ENCODE data around the gene KRTAP5-10.
"Not testable (repeated sequence)": the region's sequence is repeated elsewhere in the genome, so short reads cannot be mapped to it uniquely, and the experiment has no call there.

Gene KRTAP5-10

GRCh38 chr11:71540521-71541304 lies 24.6 kb upstream of the KRTAP5-10 start:
- in situ Hi-C loops (cut with MboI; ENCODE audit: low pct_unique_long_range_greater_than_20kb, low sequenced_read_pairs); DNase-seq: not testable (repeated sequence)

DNA sequence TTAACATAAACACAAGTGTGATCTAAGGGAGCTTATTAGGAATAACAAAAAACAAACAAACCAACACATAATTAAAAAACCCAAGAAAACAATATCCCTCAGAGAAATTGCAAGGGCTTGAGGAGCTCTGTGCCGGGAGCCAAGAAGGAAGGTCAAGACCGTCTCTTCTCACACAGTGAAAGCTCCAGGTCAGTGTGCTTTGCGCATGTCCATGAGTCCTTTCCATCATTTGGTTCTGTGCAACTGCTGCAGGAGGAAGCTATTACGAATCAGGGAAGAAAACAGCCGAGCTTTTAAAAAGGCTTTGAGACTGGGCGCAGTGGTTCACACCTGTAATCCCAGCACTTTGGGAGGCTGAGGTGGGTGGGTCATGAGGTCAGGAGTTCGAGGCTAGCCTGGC lies 23.0 kb upstream of the KRTAP5-10 start:
- DNase-seq = no peak
- in situ Hi-C loops (cut with MboI; ENCODE audit: low pct_unique_long_range_greater_than_20kb, low sequenced_read_pairs) = no loop called here

GRCh38 chr11:71542879-71543777 lies 22.2 kb upstream of the KRTAP5-10 start:
- in situ Hi-C loops (cut with MboI; ENCODE audit: low pct_unique_long_range_greater_than_20kb, low sequenced_read_pairs) = no loop called here
- DNase-seq = no peak

- in situ Hi-C loops (cut with MboI; ENCODE audit: low pct_unique_long_range_greater_than_20kb, low sequenced_read_pairs) = no loop called here
Observed at GRCh38 chr11:71543866-71544265, 21.5 kb upstream of the KRTAP5-10 start.

DNA sequence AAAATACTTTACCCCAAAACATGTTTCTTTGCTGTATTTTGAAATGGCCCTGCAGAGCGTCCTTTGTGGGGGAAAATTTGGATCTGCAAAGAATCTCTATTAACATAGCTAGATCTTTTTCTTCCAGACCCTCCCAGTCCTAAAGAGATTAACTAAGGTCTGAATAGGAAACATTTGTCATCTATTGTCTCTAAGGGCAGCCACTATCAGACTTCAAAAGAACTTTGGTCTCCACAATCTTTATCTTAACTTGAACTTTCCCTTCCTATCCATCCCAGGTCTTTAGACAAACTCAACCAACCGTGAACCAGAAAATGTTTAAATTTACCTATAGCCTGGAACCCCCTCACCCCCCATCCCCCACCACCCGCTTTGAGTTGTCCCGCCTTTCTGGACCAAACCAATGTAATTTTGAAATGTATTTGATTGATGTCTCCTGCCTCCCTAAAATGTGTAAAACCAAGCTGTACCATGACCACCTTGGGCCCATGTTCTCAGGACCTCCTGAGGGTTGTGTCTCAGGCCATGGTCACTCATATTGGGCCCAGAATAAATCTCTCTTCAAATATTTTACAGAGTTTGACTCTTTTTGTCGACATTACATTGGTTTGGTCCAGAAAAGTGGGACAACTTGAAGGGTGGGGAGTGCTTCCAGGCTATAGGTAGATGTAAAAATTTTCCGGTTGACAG lies 20.7 kb upstream of the KRTAP5-10 start:
- DNase-seq = no peak
- in situ Hi-C loops (cut with MboI; ENCODE audit: low pct_unique_long_range_greater_than_20kb, low sequenced_read_pairs) = no loop called here

More at GRCh38 chr11:71543866-71544265, 21.5 kb upstream of the KRTAP5-10 start:
- DNase-seq = peak; percentile 81

GRCh38 chr11:71545405-71545966 lies 19.9 kb upstream of the KRTAP5-10 start:
- in situ Hi-C loops (cut with MboI; ENCODE audit: low pct_unique_long_range_greater_than_20kb, low sequenced_read_pairs) = no loop called here
- DNase-seq = no peak

GRCh38 chr11:71548120-71548519 lies 17.2 kb upstream of the KRTAP5-10 start, which contains the start of gene KRTAP5-9:
TSS of gene KRTAP5-9 (plus strand) at chr11:71548420. CDS start at chr11:71548658, 238 bp downstream.
- DNase-seq = no peak
- in situ Hi-C loops (cut with MboI; ENCODE audit: low pct_unique_long_range_greater_than_20kb, low sequenced_read_pairs) = no loop called here

- DNase-seq = no peak
- in situ Hi-C loops (cut with MboI; ENCODE audit: low pct_unique_long_range_greater_than_20kb, low sequenced_read_pairs) = no loop called here
Observed at GRCh38 chr11:71548716-71549151, 16.6 kb upstream of the KRTAP5-10 start.

GRCh38 chr11:71551711-71552110 lies 13.7 kb upstream of the KRTAP5-10 start:
- DNase-seq = peak; percentile 40

DNA sequence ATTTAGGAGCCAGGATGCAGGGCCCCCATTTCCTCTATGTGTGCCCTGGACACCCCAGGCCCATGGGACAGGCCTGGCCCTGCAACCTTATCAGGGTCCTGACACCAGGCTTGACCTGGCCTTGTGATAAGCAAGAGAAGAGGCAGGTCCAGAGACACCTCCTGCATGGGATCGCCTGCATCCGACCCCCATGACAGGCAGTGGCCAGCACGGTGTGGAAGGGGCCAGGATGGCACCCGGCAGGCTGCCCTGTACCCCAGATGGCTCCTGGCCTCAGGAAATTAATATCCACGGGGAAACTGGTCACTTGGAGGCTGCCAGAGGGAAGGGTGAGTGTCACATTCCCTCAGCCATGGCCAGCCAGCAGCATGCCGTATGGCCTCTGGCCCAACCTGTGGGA lies 10.4 kb upstream of the KRTAP5-10 start:
- in situ Hi-C loops (cut with MboI; ENCODE audit: low pct_unique_long_range_greater_than_20kb, low sequenced_read_pairs) = no loop called here
- no peak for DNase-seq

More at GRCh38 chr11:71551711-71552110, 13.7 kb upstream of the KRTAP5-10 start:
- in situ Hi-C loops (cut with MboI; ENCODE audit: low pct_unique_long_range_greater_than_20kb, low sequenced_read_pairs) = no loop called here

GRCh38 chr11:71555508-71555907 lies 9.9 kb upstream of the KRTAP5-10 start:
- in situ Hi-C loops (cut with MboI; ENCODE audit: low pct_unique_long_range_greater_than_20kb, low sequenced_read_pairs) = no loop called here
- no peak for DNase-seq

- no peak for DNase-seq
- in situ Hi-C loops (cut with MboI; ENCODE audit: low pct_unique_long_range_greater_than_20kb, low sequenced_read_pairs) = no loop called here
Observed at GRCh38 chr11:71556018-71556417, 9.3 kb upstream of the KRTAP5-10 start.

DNA sequence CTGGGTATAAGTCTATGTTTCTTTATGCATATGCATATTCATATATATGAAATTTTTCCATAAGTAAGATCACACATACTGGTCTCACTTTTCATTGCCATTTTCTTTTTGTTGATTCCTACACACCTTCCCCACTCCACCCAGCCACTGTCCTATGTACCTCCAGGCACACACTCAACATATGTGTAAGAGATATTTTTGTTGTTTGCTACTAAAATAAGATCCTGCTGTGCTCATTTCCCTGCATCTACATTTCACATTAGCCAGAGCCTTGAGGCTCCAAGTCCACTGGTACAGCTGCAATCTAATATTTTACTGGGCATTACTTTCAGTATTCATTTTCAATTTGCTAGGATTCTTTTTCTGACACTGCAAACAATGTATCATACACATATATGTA lies 8.1 kb upstream of the KRTAP5-10 start:
- in situ Hi-C loops (cut with MboI; ENCODE audit: low pct_unique_long_range_greater_than_20kb, low sequenced_read_pairs) = no loop called here
- no peak for DNase-seq

DNA sequence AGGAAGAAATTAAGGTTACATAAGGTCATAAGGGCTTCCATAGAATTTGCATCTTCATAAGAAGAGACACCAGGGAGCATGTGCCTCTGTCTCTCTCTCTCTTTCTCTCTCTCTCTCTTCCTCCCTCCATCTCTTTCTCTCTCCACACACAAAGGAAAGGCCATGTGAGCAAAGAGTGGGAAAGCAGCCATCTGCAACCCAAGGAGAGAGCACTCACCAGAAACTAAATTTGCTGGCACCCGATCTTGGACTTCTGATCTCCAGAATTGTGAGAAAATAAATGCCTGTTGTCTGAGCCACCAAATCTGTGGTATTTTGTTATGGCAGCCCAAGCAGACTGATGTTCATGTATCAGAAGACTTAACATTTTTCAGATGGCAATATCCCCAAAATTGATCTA lies 6.4 kb upstream of the KRTAP5-10 start:
- in situ Hi-C loops (cut with MboI; ENCODE audit: low pct_unique_long_range_greater_than_20kb, low sequenced_read_pairs) = no loop called here
- DNase-seq = no peak

GRCh38 chr11:71562120-71562519 lies 3.2 kb upstream of the KRTAP5-10 start:
- in situ Hi-C loops (cut with MboI; ENCODE audit: low pct_unique_long_range_greater_than_20kb, low sequenced_read_pairs) = no loop called here
- no peak for DNase-seq

- peak; percentile 70 for DNase-seq
- in situ Hi-C loops (cut with MboI; ENCODE audit: low pct_unique_long_range_greater_than_20kb, low sequenced_read_pairs) = no loop called here
Observed at GRCh38 chr11:71563406-71563805, 2.0 kb upstream of the KRTAP5-10 start.

DNA sequence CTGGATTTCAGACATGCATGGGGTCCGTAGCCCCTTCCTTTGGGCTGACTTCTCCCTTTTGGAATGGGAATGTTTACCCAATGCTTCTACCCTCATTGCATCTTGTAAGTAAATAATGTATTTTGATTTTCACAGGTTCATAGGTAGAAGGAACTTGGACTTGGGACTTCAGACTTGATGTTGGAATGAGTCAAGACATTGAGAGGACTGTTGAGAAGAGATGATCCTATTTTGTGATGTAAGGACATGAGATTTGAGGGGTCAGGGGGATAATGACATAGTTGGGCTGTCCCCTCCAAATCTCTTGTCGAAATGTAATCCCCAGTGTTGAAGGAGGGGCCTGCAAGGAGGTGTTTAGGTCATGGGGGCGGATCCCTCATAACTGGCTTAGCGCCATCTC lies 933 bp upstream of the KRTAP5-10 start:
- DNase-seq = no peak
- in situ Hi-C loops (cut with MboI; ENCODE audit: low pct_unique_long_range_greater_than_20kb, low sequenced_read_pairs) = no loop called here

GRCh38 chr11:71566081-71566620 lies 788 bp downstream of the KRTAP5-10 start:
- in situ Hi-C loops (cut with MboI; ENCODE audit: low pct_unique_long_range_greater_than_20kb, low sequenced_read_pairs) = no loop called here
- DNase-seq = no peak
